HepG2 (cell line): ENCODE data around the gene HSP90AA1.

Source experiments
- TF ChIP-seq, protein P1 (sequence below): sonication (generic); formaldehyde crosslinking; IDR thresholded peaks from 2 replicates; pipeline ENCODE4 v1.5.0; 2020; ENCODE audit warnings: missing genetic modification reagents, mild to moderate bottlenecking, borderline replicate concordance
- TF ChIP-seq, protein P2 (sequence below): sonication (generic); formaldehyde crosslinking; IDR thresholded peaks from 2 replicates; pipeline ENCODE4 v1.4.0; 2020; ENCODE audit warnings: missing genetic modification reagents, borderline replicate concordance

DNA sequence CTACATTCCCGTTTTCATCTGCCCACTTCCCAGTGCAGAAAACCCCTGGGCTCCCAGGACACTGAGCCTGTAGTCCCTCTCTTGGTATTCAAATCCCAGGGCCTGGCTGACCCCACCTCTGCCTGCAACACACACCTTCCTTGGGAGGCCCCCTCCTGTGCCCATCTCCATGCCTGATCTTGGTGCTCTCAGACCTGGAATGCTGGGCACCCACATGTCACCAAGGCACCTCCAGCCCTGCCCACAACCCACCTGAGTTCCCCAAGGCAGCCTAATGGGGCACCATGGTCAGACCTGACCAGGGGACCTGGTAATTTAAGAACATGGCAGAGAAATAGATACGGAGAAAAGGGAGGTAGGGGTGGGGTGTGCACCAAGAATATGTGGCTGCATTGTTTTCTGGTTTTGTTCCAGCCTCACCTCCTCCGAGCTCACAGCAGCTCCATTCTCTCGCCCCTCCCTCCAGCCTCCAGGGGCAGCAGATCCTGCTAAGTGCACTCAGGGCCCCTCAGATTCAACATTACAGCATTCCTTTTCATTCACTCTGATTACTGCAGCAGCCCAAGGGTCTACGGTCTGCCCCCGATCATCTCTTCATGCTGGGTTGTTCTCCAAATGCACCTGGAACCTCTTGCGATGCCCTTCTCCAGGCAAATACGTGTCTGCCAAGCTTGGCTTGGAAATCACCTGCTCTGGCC lies 9.2 kb upstream of the HSP90AA1 start:
- TF ChIP-seq, protein P1, sequence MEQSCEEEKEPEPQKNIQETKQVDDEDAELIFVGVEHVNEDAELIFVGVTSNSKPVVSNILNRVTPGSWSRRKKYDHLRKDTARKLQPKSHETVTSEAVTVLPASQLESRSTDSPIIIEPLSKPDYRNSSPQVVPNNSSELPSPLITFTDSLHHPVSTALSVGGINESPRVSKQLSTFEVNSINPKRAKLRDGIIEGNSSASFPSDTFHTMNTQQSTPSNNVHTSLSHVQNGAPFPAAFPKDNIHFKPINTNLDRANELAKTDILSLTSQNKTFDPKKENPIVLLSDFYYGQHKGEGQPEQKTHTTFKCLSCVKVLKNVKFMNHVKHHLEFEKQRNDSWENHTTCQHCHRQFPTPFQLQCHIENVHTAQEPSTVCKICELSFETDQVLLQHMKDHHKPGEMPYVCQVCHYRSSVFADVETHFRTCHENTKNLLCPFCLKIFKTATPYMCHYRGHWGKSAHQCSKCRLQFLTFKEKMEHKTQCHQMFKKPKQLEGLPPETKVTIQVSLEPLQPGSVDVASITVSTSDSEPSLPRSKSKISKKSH (CRISPR knock-in tag) = no peak
- TF ChIP-seq, protein P2, sequence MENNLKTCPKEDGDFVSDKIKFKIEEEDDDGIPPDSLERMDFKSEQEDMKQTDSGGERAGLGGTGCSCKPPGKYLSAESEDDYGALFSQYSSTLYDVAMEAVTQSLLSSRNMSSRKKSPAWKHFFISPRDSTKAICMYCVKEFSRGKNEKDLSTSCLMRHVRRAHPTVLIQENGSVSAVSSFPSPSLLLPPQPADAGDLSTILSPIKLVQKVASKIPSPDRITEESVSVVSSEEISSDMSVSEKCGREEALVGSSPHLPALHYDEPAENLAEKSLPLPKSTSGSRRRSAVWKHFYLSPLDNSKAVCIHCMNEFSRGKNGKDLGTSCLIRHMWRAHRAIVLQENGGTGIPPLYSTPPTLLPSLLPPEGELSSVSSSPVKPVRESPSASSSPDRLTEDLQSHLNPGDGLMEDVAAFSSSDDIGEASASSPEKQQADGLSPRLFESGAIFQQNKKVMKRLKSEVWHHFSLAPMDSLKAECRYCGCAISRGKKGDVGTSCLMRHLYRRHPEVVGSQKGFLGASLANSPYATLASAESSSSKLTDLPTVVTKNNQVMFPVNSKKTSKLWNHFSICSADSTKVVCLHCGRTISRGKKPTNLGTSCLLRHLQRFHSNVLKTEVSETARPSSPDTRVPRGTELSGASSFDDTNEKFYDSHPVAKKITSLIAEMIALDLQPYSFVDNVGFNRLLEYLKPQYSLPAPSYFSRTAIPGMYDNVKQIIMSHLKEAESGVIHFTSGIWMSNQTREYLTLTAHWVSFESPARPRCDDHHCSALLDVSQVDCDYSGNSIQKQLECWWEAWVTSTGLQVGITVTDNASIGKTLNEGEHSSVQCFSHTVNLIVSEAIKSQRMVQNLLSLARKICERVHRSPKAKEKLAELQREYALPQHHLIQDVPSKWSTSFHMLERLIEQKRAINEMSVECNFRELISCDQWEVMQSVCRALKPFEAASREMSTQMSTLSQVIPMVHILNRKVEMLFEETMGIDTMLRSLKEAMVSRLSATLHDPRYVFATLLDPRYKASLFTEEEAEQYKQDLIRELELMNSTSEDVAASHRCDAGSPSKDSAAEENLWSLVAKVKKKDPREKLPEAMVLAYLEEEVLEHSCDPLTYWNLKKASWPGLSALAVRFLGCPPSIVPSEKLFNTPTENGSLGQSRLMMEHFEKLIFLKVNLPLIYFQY = no peak
